ENCODE results near the gene PRSS8. TPM values are rescaled to one million over a fixed set of nuclear protein-coding genes. Genes with fewer than 3 reads are reported as not detected.

The PRSS8 gene
- polyA plus RNA-seq, 3 donors, result 0.15 TPM; not detected in 2

DNA sequence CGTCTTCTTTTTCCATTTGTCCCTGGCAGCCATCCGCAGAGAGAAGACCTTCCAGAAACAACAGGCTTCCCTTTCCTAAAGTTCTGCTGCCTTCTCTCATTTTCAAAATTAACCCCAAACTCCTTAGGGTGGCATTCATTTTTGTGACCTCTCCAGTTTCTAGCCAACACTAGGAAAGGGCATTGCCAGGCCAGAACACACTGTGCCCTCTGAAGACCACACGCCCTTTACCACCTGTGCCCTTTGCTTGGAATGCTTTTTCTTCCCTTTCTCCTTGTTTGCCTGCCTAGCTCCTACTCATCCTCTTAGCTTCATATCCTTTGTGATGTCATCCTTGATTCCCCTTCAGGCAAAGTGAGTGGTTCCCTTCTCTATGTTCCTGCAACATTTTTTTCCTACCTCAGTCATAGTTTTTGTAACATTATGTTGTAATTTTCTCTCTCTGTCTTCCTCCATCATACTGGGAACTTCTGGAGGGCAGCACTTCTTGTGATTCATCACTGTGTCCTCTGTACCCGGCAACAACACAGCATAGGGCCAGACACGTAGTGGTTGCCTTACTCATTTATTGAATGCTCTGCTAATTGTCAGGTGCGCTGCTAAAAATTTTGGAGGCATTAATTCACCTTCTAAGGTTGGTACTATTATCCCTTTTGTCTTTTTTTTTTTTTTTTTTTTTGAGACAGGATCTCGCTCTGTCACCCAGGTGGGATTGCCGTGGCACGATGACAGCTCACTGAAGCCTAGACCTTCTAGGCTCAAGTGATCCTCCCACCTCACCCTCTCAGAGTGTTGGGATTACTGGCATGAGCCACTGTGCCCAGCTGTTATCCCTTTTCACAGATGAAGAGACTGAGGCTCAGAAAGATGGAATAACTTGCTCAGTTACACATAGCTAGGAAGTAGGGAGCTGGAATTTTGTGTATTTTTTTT is 17.0 kb downstream of the PRSS8 start:
- no peaks in the 10 kb centered on the region for H4K20me1 ChIP-seq (ENCODE audit: insufficient read depth, low read length)
- Mint-ChIP-seq H3K27me3 (ENCODE audit: low read depth in 3 of 3) (peaks cover 0 to 2% (median 0%) of the 10 kb centered on the region in 3 donors), H3K36me3 (peaks cover 35 to 53% of the 10 kb centered on the region in 2 donors), H3K27ac (peak overlapping the region; percentile 97 to 100 (median 100)), H3K9me3 (peaks cover 0 to 3% (median 0%) of the 10 kb centered on the region in 7 donors), H3K4me1 (peaks cover 45% of the 10 kb centered on the region), H3K4me3 (peak overlapping the region; percentile 91)
- peaks cover 55% of the 10 kb centered on the region for H3K79me2 ChIP-seq (ENCODE audit: insufficient read depth, low read length)
- H3K4me1 ChIP-seq (ENCODE audit: control insufficient read depth in 1 of 2, insufficient read depth in 2 of 2, low read length in 2 of 2), result peaks cover 46 to 58% of the 10 kb centered on the region in 2 donors
- no peak overlapping the region for H2AFZ ChIP-seq (ENCODE audit: insufficient read depth, low read depth, low read length, poor library complexity, severe bottlenecking)
- peak overlapping the region; percentile 61 to 91 (median 79) for H3K4me3 ChIP-seq (replicated peaks in 1 of 3; ENCODE audit: low read depth in 2 of 3, low read length in 3 of 3)
- intact Hi-C loops (cut with micrococcal nuclease), result loop anchor here (1.0 to 10.0 kb wide), 7 partner anchors 11 to 756 kb away; partner anchors contain the start of genes ARMC5 (in 1 of the 2), ITGAX (in 1 of the 2) and ZNF267 (in 1 of the 2)
- no peaks in the 10 kb centered on the region for H3K9me3 ChIP-seq (replicated peaks in 1 of 2; ENCODE audit: control insufficient read depth in 1 of 2, insufficient read depth in 1 of 2, low read length in 2 of 2)
- peak overlapping the region; percentile 97 to 99 for H3K27ac ChIP-seq (ENCODE audit: low read depth in 1 of 2, low read length in 2 of 2)
- H3K27me3 ChIP-seq (ENCODE audit: control insufficient read depth in 2 of 2, insufficient read depth in 2 of 2, low read length in 2 of 2), result no peaks in the 10 kb centered on the region
- DNase-seq, result peak; percentile 86 to 97 (median 94)
- peak overlapping the region; percentile 80 for H3K9ac ChIP-seq (ENCODE audit: insufficient read depth, low read length, poor library complexity, severe bottlenecking)
- H3K4me2 ChIP-seq (replicated peaks; ENCODE audit: extremely low read depth, low read length, poor library complexity, severe bottlenecking), result peak overlapping the region; percentile 90
- WGBS (ENCODE audit: insufficient coverage), result 8% methylated on average over 3 of the region's 9 CpGs
- peaks cover 26 to 43% of the 10 kb centered on the region in 2 donors for H3K36me3 ChIP-seq (replicated peaks in 1 of 2; ENCODE audit: control insufficient read depth in 1 of 2, insufficient read depth in 2 of 2, low read length in 2 of 2)
- TF ChIP-seq, protein P1, sequence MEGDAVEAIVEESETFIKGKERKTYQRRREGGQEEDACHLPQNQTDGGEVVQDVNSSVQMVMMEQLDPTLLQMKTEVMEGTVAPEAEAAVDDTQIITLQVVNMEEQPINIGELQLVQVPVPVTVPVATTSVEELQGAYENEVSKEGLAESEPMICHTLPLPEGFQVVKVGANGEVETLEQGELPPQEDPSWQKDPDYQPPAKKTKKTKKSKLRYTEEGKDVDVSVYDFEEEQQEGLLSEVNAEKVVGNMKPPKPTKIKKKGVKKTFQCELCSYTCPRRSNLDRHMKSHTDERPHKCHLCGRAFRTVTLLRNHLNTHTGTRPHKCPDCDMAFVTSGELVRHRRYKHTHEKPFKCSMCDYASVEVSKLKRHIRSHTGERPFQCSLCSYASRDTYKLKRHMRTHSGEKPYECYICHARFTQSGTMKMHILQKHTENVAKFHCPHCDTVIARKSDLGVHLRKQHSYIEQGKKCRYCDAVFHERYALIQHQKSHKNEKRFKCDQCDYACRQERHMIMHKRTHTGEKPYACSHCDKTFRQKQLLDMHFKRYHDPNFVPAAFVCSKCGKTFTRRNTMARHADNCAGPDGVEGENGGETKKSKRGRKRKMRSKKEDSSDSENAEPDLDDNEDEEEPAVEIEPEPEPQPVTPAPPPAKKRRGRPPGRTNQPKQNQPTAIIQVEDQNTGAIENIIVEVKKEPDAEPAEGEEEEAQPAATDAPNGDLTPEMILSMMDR (IDR thresholded peaks at IDR 0.05), result no peak
